GM19463 (cell line): ENCODE results near the gene SMAGP.
"Not testable (repeated sequence)": the region's sequence is repeated elsewhere in the genome, so short reads cannot be mapped to it uniquely, and the experiment has no call there.

Experiments
- ATAC-seq: cut with Tn5 transposase; IDR thresholded peaks from one replicate; pipeline ENCODE4 v1.9.1; 2021; ENCODE audit warnings: mild to moderate bottlenecking, moderate library complexity; ENCODE audit not compliant: unreplicated experiment

The SMAGP gene

GRCh38 chr12:51270067-51270950, at the start of gene SMAGP:
Gene SMAGP (minus strand): TSS chr12:51270415. CDS start chr12:51269278, 1,137 bp downstream.
- peak; percentile 79 for ATAC-seq

- ATAC-seq, result peak; percentile 49
These were observed 48.8 kb upstream of the SMAGP start for GRCh38 chr12:51318846-51319599.

GRCh38 chr12:51318057-51318806, 48.0 kb upstream of the SMAGP start:
- ATAC-seq, result not testable (repeated sequence)

GRCh38 chr12:51311389-51311788, 41.2 kb upstream of the SMAGP start:
- no peak for ATAC-seq

- no peak for ATAC-seq
These were observed 37.7 kb upstream of the SMAGP start for GRCh38 chr12:51307655-51308593.

GRCh38 chr12:51306507-51306906, 36.3 kb upstream of the SMAGP start:
- no peak for ATAC-seq

GRCh38 chr12:51300768-51301167, 30.6 kb upstream of the SMAGP start:
- ATAC-seq, result not testable (repeated sequence)

- ATAC-seq, result no peak
These were observed 25.4 kb upstream of the SMAGP start for GRCh38 chr12:51295651-51296050.

- not testable (repeated sequence) for ATAC-seq
These were observed 23.9 kb upstream of the SMAGP start for GRCh38 chr12:51294097-51294496.

GRCh38 chr12:51293696-51294095, 23.5 kb upstream of the SMAGP start:
- no peak for ATAC-seq

- not testable (repeated sequence) for ATAC-seq
These were observed 21.6 kb upstream of the SMAGP start for GRCh38 chr12:51291603-51292513.

- ATAC-seq, result no peak
These were observed 15.6 kb upstream of the SMAGP start for GRCh38 chr12:51285843-51286242.

- ATAC-seq, result no peak
These were observed 11.1 kb upstream of the SMAGP start for GRCh38 chr12:51281202-51281924.

- no peak for ATAC-seq
These were observed 4.9 kb upstream of the SMAGP start for GRCh38 chr12:51275088-51275487.

GRCh38 chr12:51272810-51273209, 2.6 kb upstream of the SMAGP start:
- not testable (repeated sequence) for ATAC-seq

GRCh38 chr12:51270951-51271518, 820 bp upstream of the SMAGP start:
- no peak for ATAC-seq

- peak; percentile 27 for ATAC-seq
These were observed 795 bp downstream of the SMAGP start for GRCh38 chr12:51269174-51270066.
